WI38 (cell line): Measurements from ENCODE around the gene PNLIPRP2.

Experiments used
- H3K4me3 ChIP-seq: 2 replicates; pipeline ENCODE4 v1.5.1; 2011; ENCODE audit warnings: low read depth, mild to moderate bottlenecking, control low read depth, low read length
- CTCF ChIP-seq: IDR thresholded peaks from 2 replicates; pipeline ENCODE4 v1.5.1; 2012; ENCODE audit warnings: low read depth, mild to moderate bottlenecking, control low read depth, low read length

The PNLIPRP2 gene

GRCh38 chr10:116655568-116655967, 34.8 kb downstream of the PNLIPRP2 start:
- no peak for TF ChIP-seq CTCF

GRCh38 chr10:116656044-116656443, 35.3 kb downstream of the PNLIPRP2 start:
- no peak for TF ChIP-seq CTCF
- no peak overlapping the region for H3K4me3 ChIP-seq

More at GRCh38 chr10:116655568-116655967, 34.8 kb downstream of the PNLIPRP2 start:
- H3K4me3 ChIP-seq, result no peak overlapping the region

- H3K4me3 ChIP-seq, result no peak overlapping the region
- TF ChIP-seq CTCF, result no peak
Measured at GRCh38 chr10:116657863-116658551, 37.3 kb downstream of the PNLIPRP2 start.

GRCh38 chr10:116659049-116659670, 38.4 kb downstream of the PNLIPRP2 start:
- no peak for TF ChIP-seq CTCF
- H3K4me3 ChIP-seq, result no peak overlapping the region

GRCh38 chr10:116660860-116661259, 40.1 kb downstream of the PNLIPRP2 start:
- no peak for TF ChIP-seq CTCF

GRCh38 chr10:116663342-116663741, 42.6 kb downstream of the PNLIPRP2 start:
- TF ChIP-seq CTCF, result no peak
- H3K4me3 ChIP-seq, result no peak overlapping the region

More at GRCh38 chr10:116660860-116661259, 40.1 kb downstream of the PNLIPRP2 start:
- H3K4me3 ChIP-seq, result no peak overlapping the region

- no peak for TF ChIP-seq CTCF
- no peak overlapping the region for H3K4me3 ChIP-seq
Measured at GRCh38 chr10:116664631-116665030, 43.9 kb downstream of the PNLIPRP2 start.
